Measurements from ENCODE around the gene CEMIP. TPM values are rescaled to one million over a fixed set of nuclear protein-coding genes. Genes with fewer than 3 reads are reported as not detected.

CEMIP gene
- total RNA-seq, 2 experiments from 2014 or later: not detected

DNA sequence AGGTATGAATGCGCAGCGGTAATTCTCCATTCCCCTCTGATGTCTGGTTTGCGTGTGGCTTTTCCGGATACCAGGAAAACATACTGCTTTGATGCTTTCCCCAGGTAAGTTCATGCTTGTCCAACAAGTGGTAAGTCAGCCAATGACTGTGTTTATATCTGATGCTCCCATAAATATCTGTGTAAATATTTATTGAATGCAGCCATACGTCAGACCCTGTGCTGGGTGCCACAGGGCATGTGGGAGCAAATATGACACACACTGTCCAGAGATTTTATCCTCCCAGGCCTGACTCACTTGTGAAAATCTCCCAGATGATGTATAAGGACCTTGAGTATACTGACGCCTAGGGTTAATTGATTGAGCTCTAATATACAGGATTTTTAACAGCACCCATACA lies 29.6 kb upstream of the CEMIP start:
- no peaks in the 10 kb centered on the region for H3K27me3 ChIP-seq (ENCODE audit: control insufficient read depth in 1 of 2, insufficient read depth in 2 of 2, low read length in 2 of 2)
- Mint-ChIP-seq H3K4me1 (ENCODE audit: low read depth) (no peaks in the 10 kb centered on the region), H3K27ac (no peak overlapping the region), H3K27me3 (no peaks in the 10 kb centered on the region), H3K9me3 (no peaks in the 10 kb centered on the region), H3K4me3 (no peak overlapping the region), H3K36me3 (ENCODE audit: low read depth) (no peaks in the 10 kb centered on the region)
- ChIA-PET CTCF (no interaction called here), POLR2A (no interaction called here)
- TF ChIP-seq, protein P1, sequence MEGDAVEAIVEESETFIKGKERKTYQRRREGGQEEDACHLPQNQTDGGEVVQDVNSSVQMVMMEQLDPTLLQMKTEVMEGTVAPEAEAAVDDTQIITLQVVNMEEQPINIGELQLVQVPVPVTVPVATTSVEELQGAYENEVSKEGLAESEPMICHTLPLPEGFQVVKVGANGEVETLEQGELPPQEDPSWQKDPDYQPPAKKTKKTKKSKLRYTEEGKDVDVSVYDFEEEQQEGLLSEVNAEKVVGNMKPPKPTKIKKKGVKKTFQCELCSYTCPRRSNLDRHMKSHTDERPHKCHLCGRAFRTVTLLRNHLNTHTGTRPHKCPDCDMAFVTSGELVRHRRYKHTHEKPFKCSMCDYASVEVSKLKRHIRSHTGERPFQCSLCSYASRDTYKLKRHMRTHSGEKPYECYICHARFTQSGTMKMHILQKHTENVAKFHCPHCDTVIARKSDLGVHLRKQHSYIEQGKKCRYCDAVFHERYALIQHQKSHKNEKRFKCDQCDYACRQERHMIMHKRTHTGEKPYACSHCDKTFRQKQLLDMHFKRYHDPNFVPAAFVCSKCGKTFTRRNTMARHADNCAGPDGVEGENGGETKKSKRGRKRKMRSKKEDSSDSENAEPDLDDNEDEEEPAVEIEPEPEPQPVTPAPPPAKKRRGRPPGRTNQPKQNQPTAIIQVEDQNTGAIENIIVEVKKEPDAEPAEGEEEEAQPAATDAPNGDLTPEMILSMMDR (IDR thresholded peaks at IDR 0.05): no peak
- H3K4me1 ChIP-seq (ENCODE audit: insufficient read depth, low read length): no peaks in the 10 kb centered on the region
- intact Hi-C loops (cut with DNase I, micrococcal nuclease): no loop called here
- H3K36me3 ChIP-seq (ENCODE audit: insufficient read depth, low read length): no peaks in the 10 kb centered on the region
- H3K4me3 ChIP-seq (ENCODE audit: low read length): no peak overlapping the region
- H3K27ac ChIP-seq (ENCODE audit: low read depth in 1 of 2, low read length in 2 of 2): no peak overlapping the region
- ATAC-seq (ENCODE audit: poor library complexity): no peak
- DNase-seq: no peak
- no peaks in the 10 kb centered on the region for H3K9me3 ChIP-seq (ENCODE audit: control insufficient read depth in 1 of 2, insufficient read depth in 1 of 2, low read length in 2 of 2)

GRCh38 chr15:80750575-80750974 lies 28.6 kb upstream of the CEMIP start:
- Mint-ChIP-seq H3K27me3 (no peaks in the 10 kb centered on the region), H3K4me3 (no peak overlapping the region), H3K4me1 (ENCODE audit: low read depth) (no peaks in the 10 kb centered on the region), H3K36me3 (ENCODE audit: low read depth) (no peaks in the 10 kb centered on the region), H3K9me3 (no peaks in the 10 kb centered on the region), H3K27ac (no peak overlapping the region)
- Histone ChIP-seq H3K36me3 (ENCODE audit: insufficient read depth, low read length) (no peaks in the 10 kb centered on the region), H3K4me1 (ENCODE audit: insufficient read depth, low read length) (no peaks in the 10 kb centered on the region), H3K27me3 (ENCODE audit: control insufficient read depth in 1 of 2, insufficient read depth in 2 of 2, low read length in 2 of 2) (no peaks in the 10 kb centered on the region), H3K4me3 (ENCODE audit: low read length) (no peak overlapping the region), H3K27ac (ENCODE audit: low read depth in 1 of 2, low read length in 2 of 2) (no peak overlapping the region), H3K9me3 (ENCODE audit: control insufficient read depth in 1 of 2, insufficient read depth in 1 of 2, low read length in 2 of 2) (no peaks in the 10 kb centered on the region)
- DNase-seq: no peak
- CTCF ChIA-PET: no interaction called here
- TF ChIP-seq, protein P1 (IDR thresholded peaks at IDR 0.05): no peak
- POLR2A ChIA-PET: no interaction called here
- ATAC-seq (ENCODE audit: poor library complexity): no peak
- intact Hi-C loops (cut with DNase I, micrococcal nuclease): no loop called here

DNA sequence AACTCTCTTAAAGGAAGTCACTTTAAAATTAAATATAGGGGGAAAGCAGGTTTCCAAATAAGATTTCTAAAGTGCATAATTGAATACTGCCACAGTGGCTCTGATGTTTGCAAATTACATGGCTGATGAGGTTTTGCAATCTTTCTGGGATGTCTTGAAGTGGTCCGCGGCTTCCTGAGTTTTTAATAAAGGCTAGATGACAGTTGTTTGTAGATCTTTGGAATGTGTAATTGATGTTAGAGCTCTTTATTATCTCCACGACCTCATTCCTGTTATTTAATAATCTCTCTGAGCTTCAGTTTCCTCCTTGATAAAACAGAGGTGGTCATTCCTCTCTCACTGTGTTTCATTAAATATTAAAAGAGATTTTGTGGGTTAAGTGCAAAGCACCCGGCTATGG lies 27.0 kb upstream of the CEMIP start:
- Histone ChIP-seq H3K27ac (ENCODE audit: low read depth in 1 of 2, low read length in 2 of 2) (no peak overlapping the region), H3K27me3 (ENCODE audit: control insufficient read depth in 1 of 2, insufficient read depth in 2 of 2, low read length in 2 of 2) (no peaks in the 10 kb centered on the region), H3K36me3 (ENCODE audit: insufficient read depth, low read length) (no peaks in the 10 kb centered on the region), H3K4me3 (ENCODE audit: low read length) (no peak overlapping the region), H3K9me3 (ENCODE audit: control insufficient read depth in 1 of 2, insufficient read depth in 1 of 2, low read length in 2 of 2) (no peaks in the 10 kb centered on the region), H3K4me1 (ENCODE audit: insufficient read depth, low read length) (no peaks in the 10 kb centered on the region)
- no peaks in the 10 kb centered on the region for H3K9me3 Mint-ChIP-seq
- H3K27me3 Mint-ChIP-seq: no peaks in the 10 kb centered on the region
- ChIA-PET CTCF (no interaction called here), POLR2A (no interaction called here)
- H3K4me1 Mint-ChIP-seq (ENCODE audit: low read depth): no peaks in the 10 kb centered on the region
- TF ChIP-seq, protein P1 (IDR thresholded peaks at IDR 0.05): no peak
- ATAC-seq (ENCODE audit: poor library complexity): no peak
- H3K36me3 Mint-ChIP-seq (ENCODE audit: low read depth): no peaks in the 10 kb centered on the region
- no peak for DNase-seq
- no peak overlapping the region for H3K4me3 Mint-ChIP-seq
- H3K27ac Mint-ChIP-seq: no peak overlapping the region
- intact Hi-C loops (cut with DNase I, micrococcal nuclease): no loop called here
